IPS-NIHi11 (cell line): Measurements from ENCODE around the gene ACTN4.
A peak's percentile ranks its signal among the peaks of the same experiment; 100 is the strongest.

Experiments
- DNase-seq: peaks from one replicate; pipeline ENCODE4 v3.0.0; 2012; ENCODE audit warnings: mixed read lengths, low spot score

Gene ACTN4

GRCh38 chr19:38678217-38678890 lies 30.9 kb downstream of the ACTN4 start:
- no peak for DNase-seq

- no peak for DNase-seq
Measured at GRCh38 chr19:38678891-38679494, 31.5 kb downstream of the ACTN4 start.

- no peak for DNase-seq
Measured at GRCh38 chr19:38679839-38680238, 32.4 kb downstream of the ACTN4 start.

- no peak for DNase-seq
Measured at GRCh38 chr19:38682195-38682867, 34.9 kb downstream of the ACTN4 start.

GRCh38 chr19:38682872-38683392 lies 35.5 kb downstream of the ACTN4 start:
- no peak for DNase-seq

- DNase-seq, result peak; percentile 80
Measured at GRCh38 chr19:38683393-38684077, 36.1 kb downstream of the ACTN4 start.

- no peak for DNase-seq
Measured at GRCh38 chr19:38684078-38684861, 36.8 kb downstream of the ACTN4 start.

GRCh38 chr19:38684862-38685665 lies 37.6 kb downstream of the ACTN4 start:
- DNase-seq, result no peak

- DNase-seq, result no peak
Measured at GRCh38 chr19:38685666-38686529, 38.4 kb downstream of the ACTN4 start.

- DNase-seq, result no peak
Measured at GRCh38 chr19:38686530-38686888, 39.1 kb downstream of the ACTN4 start.

- no peak for DNase-seq
Measured at GRCh38 chr19:38687837-38688378, 40.5 kb downstream of the ACTN4 start.

GRCh38 chr19:38690146-38690545 lies 42.7 kb downstream of the ACTN4 start:
- DNase-seq, result no peak

- DNase-seq, result no peak
Measured at GRCh38 chr19:38690832-38691231, 43.4 kb downstream of the ACTN4 start.

- DNase-seq, result no peak
Measured at GRCh38 chr19:38691938-38692457, 44.5 kb downstream of the ACTN4 start.

GRCh38 chr19:38692458-38693379 lies 45.3 kb downstream of the ACTN4 start:
- no peak for DNase-seq

- DNase-seq, result peak; percentile 77
Measured at GRCh38 chr19:38693380-38694223, 46.2 kb downstream of the ACTN4 start.

GRCh38 chr19:38695317-38695683 lies 47.9 kb downstream of the ACTN4 start:
- DNase-seq, result no peak
